ENCODE data around the gene PPP1R14C.

- TF ChIP-seq JUN (IDR thresholded peaks at IDR 0.05; ENCODE audit: borderline replicate concordance, insufficient read depth, insufficient read length, low read depth), result no peak
- no peak for TF ChIP-seq POLR2A (IDR thresholded peaks at IDR 0.05; ENCODE audit: low read depth, low read length)
- TF ChIP-seq CTCF (IDR thresholded peaks at IDR 0.05; ENCODE audit: extremely low read depth in 1 of 2, insufficient read depth in 1 of 2, low read depth in 1 of 2, low read length in 2 of 2), result no peak
- no peak for TF ChIP-seq POLR2AphosphoS5 (IDR thresholded peaks at IDR 0.05; ENCODE audit: insufficient read depth, low read depth, low read length)
These were observed 46.3 kb downstream of the PPP1R14C start for GRCh38 chr6:150189122-150189521.

Data from endothelial cell of umbilical vein (primary cell).